Measurements from ENCODE around the gene ARHGAP28. TPM values are rescaled to one million over a fixed set of nuclear protein-coding genes. Genes with fewer than 3 reads are reported as not detected.

ARHGAP28 gene
- polyA plus RNA-seq, 3 donors = not detected

DNA sequence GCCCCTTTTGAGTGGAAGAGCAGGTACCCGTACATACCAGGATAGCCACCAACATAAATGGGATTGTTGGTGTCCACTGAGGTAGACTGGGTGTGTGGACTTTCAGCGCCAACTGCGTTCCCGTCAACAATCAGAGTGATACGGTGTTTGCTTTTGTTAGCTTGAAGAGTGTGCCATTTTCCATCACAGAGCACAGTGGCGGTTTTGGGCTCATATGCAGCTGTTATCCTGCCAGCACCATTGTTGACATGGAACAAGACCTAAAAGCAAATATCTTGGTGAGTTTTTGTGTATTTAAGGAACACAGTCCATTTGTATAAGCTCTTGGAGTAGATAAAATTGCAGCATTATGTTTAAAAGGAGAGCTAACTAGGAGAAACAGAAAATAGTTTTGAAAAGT lies 213.6 kb downstream of the ARHGAP28 start:
- Mint-ChIP-seq H3K27me3 (ENCODE audit: low read depth in 3 of 3) (peaks cover 4 to 6% (median 6%) of the 10 kb centered on the region in 3 donors), H3K4me1 (no peaks in the 10 kb centered on the region), H3K9me3 (no peaks in the 10 kb centered on the region), H3K27ac (no peak overlapping the region), H3K4me3 (no peak overlapping the region), H3K36me3 (no peaks in the 10 kb centered on the region)
- no peak overlapping the region for H3K9ac ChIP-seq (ENCODE audit: insufficient read depth, low read length, poor library complexity, severe bottlenecking)
- no peaks in the 10 kb centered on the region for H4K20me1 ChIP-seq (ENCODE audit: insufficient read depth, low read length)
- no peaks in the 10 kb centered on the region for H3K79me2 ChIP-seq (ENCODE audit: insufficient read depth, low read length)
- no peaks in the 10 kb centered on the region for H3K36me3 ChIP-seq (replicated peaks in 1 of 2; ENCODE audit: control insufficient read depth in 1 of 2, insufficient read depth in 2 of 2, low read length in 2 of 2)
- no peak for DNase-seq
- no peaks in the 10 kb centered on the region for H3K27me3 ChIP-seq (ENCODE audit: control insufficient read depth in 2 of 2, insufficient read depth in 2 of 2, low read length in 2 of 2)
- H3K9me3 ChIP-seq (replicated peaks in 1 of 2; ENCODE audit: control insufficient read depth in 1 of 2, insufficient read depth in 1 of 2, low read length in 2 of 2) = no peaks in the 10 kb centered on the region
- no peak overlapping the region for H3K4me2 ChIP-seq (replicated peaks; ENCODE audit: extremely low read depth, low read length, poor library complexity, severe bottlenecking)
- TF ChIP-seq, protein P1, sequence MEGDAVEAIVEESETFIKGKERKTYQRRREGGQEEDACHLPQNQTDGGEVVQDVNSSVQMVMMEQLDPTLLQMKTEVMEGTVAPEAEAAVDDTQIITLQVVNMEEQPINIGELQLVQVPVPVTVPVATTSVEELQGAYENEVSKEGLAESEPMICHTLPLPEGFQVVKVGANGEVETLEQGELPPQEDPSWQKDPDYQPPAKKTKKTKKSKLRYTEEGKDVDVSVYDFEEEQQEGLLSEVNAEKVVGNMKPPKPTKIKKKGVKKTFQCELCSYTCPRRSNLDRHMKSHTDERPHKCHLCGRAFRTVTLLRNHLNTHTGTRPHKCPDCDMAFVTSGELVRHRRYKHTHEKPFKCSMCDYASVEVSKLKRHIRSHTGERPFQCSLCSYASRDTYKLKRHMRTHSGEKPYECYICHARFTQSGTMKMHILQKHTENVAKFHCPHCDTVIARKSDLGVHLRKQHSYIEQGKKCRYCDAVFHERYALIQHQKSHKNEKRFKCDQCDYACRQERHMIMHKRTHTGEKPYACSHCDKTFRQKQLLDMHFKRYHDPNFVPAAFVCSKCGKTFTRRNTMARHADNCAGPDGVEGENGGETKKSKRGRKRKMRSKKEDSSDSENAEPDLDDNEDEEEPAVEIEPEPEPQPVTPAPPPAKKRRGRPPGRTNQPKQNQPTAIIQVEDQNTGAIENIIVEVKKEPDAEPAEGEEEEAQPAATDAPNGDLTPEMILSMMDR (IDR thresholded peaks at IDR 0.05) = no peak
- WGBS (ENCODE audit: insufficient coverage) = 86% methylated on average over 6 of the region's 6 CpGs
- intact Hi-C loops (cut with micrococcal nuclease) = no loop called here
- no peaks in the 10 kb centered on the region for H3K4me1 ChIP-seq (ENCODE audit: control insufficient read depth in 1 of 2, insufficient read depth in 2 of 2, low read length in 2 of 2)
- H3K27ac ChIP-seq (ENCODE audit: low read depth in 1 of 2, low read length in 2 of 2) = no peak overlapping the region
- H3K4me3 ChIP-seq (replicated peaks in 1 of 3; ENCODE audit: low read depth in 2 of 3, low read length in 3 of 3) = no peak overlapping the region
- no peak overlapping the region for H2AFZ ChIP-seq (ENCODE audit: insufficient read depth, low read depth, low read length, poor library complexity, severe bottlenecking)

- Histone ChIP-seq H3K4me3 (replicated peaks in 1 of 3; ENCODE audit: low read depth in 2 of 3, low read length in 3 of 3) (no peak overlapping the region), H3K9ac (ENCODE audit: insufficient read depth, low read length, poor library complexity, severe bottlenecking) (no peak overlapping the region), H3K36me3 (replicated peaks in 1 of 2; ENCODE audit: control insufficient read depth in 1 of 2, insufficient read depth in 2 of 2, low read length in 2 of 2) (no peaks in the 10 kb centered on the region), H4K20me1 (ENCODE audit: insufficient read depth, low read length) (no peaks in the 10 kb centered on the region), H3K4me2 (replicated peaks; ENCODE audit: extremely low read depth, low read length, poor library complexity, severe bottlenecking) (no peak overlapping the region), H3K79me2 (ENCODE audit: insufficient read depth, low read length) (no peaks in the 10 kb centered on the region), H3K4me1 (ENCODE audit: control insufficient read depth in 1 of 2, insufficient read depth in 2 of 2, low read length in 2 of 2) (no peaks in the 10 kb centered on the region), H3K27ac (ENCODE audit: low read depth in 1 of 2, low read length in 2 of 2) (no peak overlapping the region), H3K9me3 (replicated peaks in 1 of 2; ENCODE audit: control insufficient read depth in 1 of 2, insufficient read depth in 1 of 2, low read length in 2 of 2) (no peaks in the 10 kb centered on the region), H3K27me3 (ENCODE audit: control insufficient read depth in 2 of 2, insufficient read depth in 2 of 2, low read length in 2 of 2) (no peaks in the 10 kb centered on the region), H2AFZ (ENCODE audit: insufficient read depth, low read depth, low read length, poor library complexity, severe bottlenecking) (no peak overlapping the region)
- no peaks in the 10 kb centered on the region for H3K36me3 Mint-ChIP-seq
- no peak overlapping the region for H3K27ac Mint-ChIP-seq
- TF ChIP-seq, protein P1 (IDR thresholded peaks at IDR 0.05) = no peak
- intact Hi-C loops (cut with micrococcal nuclease) = no loop called here
- no peaks in the 10 kb centered on the region for H3K9me3 Mint-ChIP-seq
- no peaks in the 10 kb centered on the region for H3K4me1 Mint-ChIP-seq
- no peak overlapping the region for H3K4me3 Mint-ChIP-seq
- DNase-seq = no peak
- WGBS (ENCODE audit: insufficient coverage) = 91% methylated on average over 4 of the region's 10 CpGs
- H3K27me3 Mint-ChIP-seq (ENCODE audit: low read depth in 3 of 3) = peaks cover 0 to 2% (median 2%) of the 10 kb centered on the region in 3 donors
These were observed 218.0 kb downstream of the ARHGAP28 start for GRCh38 chr18:6947338-6948030.
